Measurements from ENCODE around the gene EEIG1. TPM values are rescaled to one million over a fixed set of nuclear protein-coding genes. Genes with fewer than 3 reads are reported as not detected.

The EEIG1 gene
- total and polyA plus RNA-seq, 4 donors: 15.2 to 96.3 (median 49.5) TPM

- peak in 5 of 6 donors; percentile 57 to 96 (median 78) for DNase-seq (ENCODE audit: low read depth in 4 of 6, low spot score in 6 of 6)
- WGBS (ENCODE audit: insufficient coverage): 2% methylated on average over 55 of the region's 60 CpGs
- peak within 1 kb of the TSS; percentile 57 for H3K27ac ChIP-seq (ENCODE audit: low read depth, low read length)
Measured at GRCh38 chr9:127937388-127938297, 43.1 kb downstream of the EEIG1 start, which contains the start of gene DPM2. Gene DPM2 (minus strand): TSS chr9:127937854. CDS start chr9:127937820, 34 bp downstream.

GRCh38 chr9:127937056-127937387 lies 43.8 kb downstream of the EEIG1 start:
- peak overlapping the region; percentile 90 for H3K4me3 ChIP-seq (ENCODE audit: low read depth, low read length)
- no peaks in the 10 kb centered on the region for H3K9me3 ChIP-seq (ENCODE audit: control insufficient read depth, insufficient read depth, low read length)
- peaks cover 48% of the 10 kb centered on the region for H3K4me1 ChIP-seq (ENCODE audit: control insufficient read depth, insufficient read depth, low read length)
- no peak for DNase-seq (ENCODE audit: low read depth in 4 of 6, low spot score in 6 of 6)
- H3K27ac ChIP-seq (ENCODE audit: low read depth, low read length): no peak overlapping the region
- 0% methylated on average over 3 of the region's 7 CpGs for WGBS (ENCODE audit: insufficient coverage)
- H3K27me3 ChIP-seq (ENCODE audit: control insufficient read depth, insufficient read depth, low read length): no peaks in the 10 kb centered on the region
- H3K36me3 ChIP-seq (ENCODE audit: control insufficient read depth, insufficient read depth, low read length): peaks cover 52% of the 10 kb centered on the region

More at GRCh38 chr9:127937388-127938297, 43.1 kb downstream of the EEIG1 start, which contains the start of gene DPM2:
- Histone ChIP-seq H3K27me3 (ENCODE audit: control insufficient read depth, insufficient read depth, low read length) (no peaks in the 10 kb centered on the region), H3K4me3 (ENCODE audit: low read depth, low read length) (peak within 1 kb of the TSS; percentile 90), H3K9me3 (ENCODE audit: control insufficient read depth, insufficient read depth, low read length) (no peaks in the 10 kb centered on the region), H3K4me1 (ENCODE audit: control insufficient read depth, insufficient read depth, low read length) (peaks cover 54% of the 10 kb centered on the region), H3K36me3 (ENCODE audit: control insufficient read depth, insufficient read depth, low read length) (peaks cover 58% of the 10 kb centered on the region)

- WGBS (ENCODE audit: insufficient coverage): 81% methylated on average over 10 of the region's 14 CpGs
- peaks cover 45% of the 10 kb centered on the region for H3K36me3 ChIP-seq (ENCODE audit: control insufficient read depth, insufficient read depth, low read length)
- no peak for DNase-seq (ENCODE audit: low read depth in 4 of 6, low spot score in 6 of 6)
- peaks cover 50% of the 10 kb centered on the region for H3K4me1 ChIP-seq (ENCODE audit: control insufficient read depth, insufficient read depth, low read length)
- H3K27me3 ChIP-seq (ENCODE audit: control insufficient read depth, insufficient read depth, low read length): no peaks in the 10 kb centered on the region
- H3K27ac ChIP-seq (ENCODE audit: low read depth, low read length): no peak overlapping the region
- H3K9me3 ChIP-seq (ENCODE audit: control insufficient read depth, insufficient read depth, low read length): no peaks in the 10 kb centered on the region
- peak overlapping the region; percentile 90 for H3K4me3 ChIP-seq (ENCODE audit: low read depth, low read length)
Measured at GRCh38 chr9:127936347-127936852, 44.4 kb downstream of the EEIG1 start.

DNA sequence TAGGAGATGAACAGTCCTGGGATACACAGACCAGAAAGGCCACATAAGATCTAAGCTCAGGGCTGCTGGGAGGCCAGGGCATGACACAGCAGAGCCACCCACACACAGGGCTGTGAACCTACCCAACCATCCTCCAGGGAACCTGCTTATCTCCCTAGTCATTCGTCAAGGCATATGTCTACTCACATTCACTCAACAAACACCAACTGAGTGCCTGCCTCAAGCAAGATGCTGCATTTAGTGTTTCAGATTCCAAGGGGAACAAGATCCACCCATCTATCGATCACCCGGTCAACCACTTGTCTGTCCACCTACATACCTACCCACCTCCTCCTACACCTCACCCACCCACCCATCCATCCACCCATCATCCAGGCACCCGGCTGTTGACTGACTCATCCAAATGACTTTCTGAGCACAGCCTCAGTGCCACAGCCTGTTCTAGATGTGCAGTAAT lies 45.0 kb downstream of the EEIG1 start:
- Histone ChIP-seq H3K27ac (ENCODE audit: low read depth, low read length) (no peak overlapping the region), H3K4me1 (ENCODE audit: control insufficient read depth, insufficient read depth, low read length) (peaks cover 56% of the 10 kb centered on the region), H3K36me3 (ENCODE audit: control insufficient read depth, insufficient read depth, low read length) (peaks cover 40% of the 10 kb centered on the region), H3K27me3 (ENCODE audit: control insufficient read depth, insufficient read depth, low read length) (no peaks in the 10 kb centered on the region), H3K4me3 (ENCODE audit: low read depth, low read length) (no peak overlapping the region), H3K9me3 (ENCODE audit: control insufficient read depth, insufficient read depth, low read length) (no peaks in the 10 kb centered on the region)
- no peak for DNase-seq (ENCODE audit: low read depth in 4 of 6, low spot score in 6 of 6)
- WGBS (ENCODE audit: insufficient coverage): 89% methylated on average over 3 of the region's 4 CpGs

DNA sequence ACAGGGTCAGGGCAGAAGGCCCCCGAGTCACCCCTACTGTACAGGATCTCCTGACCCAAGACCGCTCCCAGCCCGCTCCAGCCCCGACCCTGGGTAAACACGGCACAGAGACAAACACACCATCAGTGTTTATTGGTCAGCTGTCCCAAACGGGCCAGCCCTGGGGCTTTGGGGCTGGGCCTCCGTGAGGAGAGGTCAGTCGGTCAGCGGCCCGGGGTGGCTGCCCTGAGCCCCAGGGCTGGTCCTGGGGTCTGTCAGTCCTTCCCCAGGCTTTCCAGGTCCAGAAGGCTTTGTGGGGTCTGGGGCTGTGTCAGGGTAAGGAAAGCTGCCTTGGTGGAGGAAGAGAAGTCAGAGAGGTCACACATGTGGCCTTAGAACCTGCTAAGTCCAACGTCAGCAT lies 45.8 kb downstream of the EEIG1 start:
- no peaks in the 10 kb centered on the region for H3K27me3 ChIP-seq (ENCODE audit: control insufficient read depth, insufficient read depth, low read length)
- peaks cover 61% of the 10 kb centered on the region for H3K4me1 ChIP-seq (ENCODE audit: control insufficient read depth, insufficient read depth, low read length)
- 73% methylated on average over 11 of the region's 11 CpGs for WGBS (ENCODE audit: insufficient coverage)
- no peak for DNase-seq (ENCODE audit: low read depth in 4 of 6, low spot score in 6 of 6)
- H3K4me3 ChIP-seq (ENCODE audit: low read depth, low read length): no peak overlapping the region
- H3K9me3 ChIP-seq (ENCODE audit: control insufficient read depth, insufficient read depth, low read length): no peaks in the 10 kb centered on the region
- peaks cover 39% of the 10 kb centered on the region for H3K36me3 ChIP-seq (ENCODE audit: control insufficient read depth, insufficient read depth, low read length)
- H3K27ac ChIP-seq (ENCODE audit: low read depth, low read length): no peak overlapping the region

DNA sequence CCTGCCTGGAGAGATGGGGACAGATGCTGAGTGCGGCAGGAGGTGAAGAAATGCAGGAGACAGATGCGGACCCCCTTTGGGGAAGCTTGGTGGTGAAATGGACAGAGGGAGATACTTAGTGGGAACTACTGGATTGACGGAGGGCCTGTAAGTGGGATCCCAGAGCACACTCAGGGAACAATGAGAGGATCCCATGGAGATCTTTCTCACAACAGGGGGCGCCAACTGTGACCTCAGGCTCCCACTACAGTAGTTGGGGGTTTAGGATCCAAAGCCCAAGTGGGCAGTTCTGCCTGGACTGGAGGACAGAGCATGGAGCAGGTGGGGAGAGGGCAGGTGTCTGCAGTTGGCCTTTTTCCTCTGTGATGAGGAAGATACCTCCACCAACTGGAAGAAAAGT lies 46.5 kb downstream of the EEIG1 start:
- Histone ChIP-seq H3K27me3 (ENCODE audit: control insufficient read depth, insufficient read depth, low read length) (peaks cover 5% of the 10 kb centered on the region), H3K4me3 (ENCODE audit: low read depth, low read length) (no peak overlapping the region), H3K4me1 (ENCODE audit: control insufficient read depth, insufficient read depth, low read length) (peaks cover 69% of the 10 kb centered on the region), H3K9me3 (ENCODE audit: control insufficient read depth, insufficient read depth, low read length) (no peaks in the 10 kb centered on the region), H3K36me3 (ENCODE audit: control insufficient read depth, insufficient read depth, low read length) (peaks cover 31% of the 10 kb centered on the region), H3K27ac (ENCODE audit: low read depth, low read length) (no peak overlapping the region)
- no peak for DNase-seq (ENCODE audit: low read depth in 4 of 6, low spot score in 6 of 6)
- WGBS (ENCODE audit: insufficient coverage): 90% methylated on average over 3 of the region's 4 CpGs

- no peak overlapping the region for H3K27ac ChIP-seq (ENCODE audit: low read depth, low read length)
- peak overlapping the region; percentile 49 for H3K4me3 ChIP-seq (ENCODE audit: low read depth, low read length)
- H3K27me3 ChIP-seq (ENCODE audit: control insufficient read depth, insufficient read depth, low read length): peaks cover 33% of the 10 kb centered on the region
- H3K36me3 ChIP-seq (ENCODE audit: control insufficient read depth, insufficient read depth, low read length): peaks cover 26% of the 10 kb centered on the region
- DNase-seq (ENCODE audit: low read depth in 4 of 6, low spot score in 6 of 6): peak in 2 of 6 donors; percentile 69 to 78
- H3K9me3 ChIP-seq (ENCODE audit: control insufficient read depth, insufficient read depth, low read length): no peaks in the 10 kb centered on the region
- H3K4me1 ChIP-seq (ENCODE audit: control insufficient read depth, insufficient read depth, low read length): peaks cover 71% of the 10 kb centered on the region
- 15% methylated on average over 13 of the region's 18 CpGs for WGBS (ENCODE audit: insufficient coverage)
Measured at GRCh38 chr9:127931092-127931881, 49.5 kb downstream of the EEIG1 start.

Other genes starting within 250 kb of the EEIG1 start
- gene TOR2A, start 245.7 kb downstream of the EEIG1 start, total RNA-seq: 1 to 10 TPM; 6.2 to 7.7 TPM
- 10 to 100 TPM; 21.8 to 23.5 TPM for gene TOR2A, start 245.7 kb downstream of the EEIG1 start, polyA plus RNA-seq (ENCODE audit: insufficient read length in 2 of 2)
- gene SH2D3C, start 202.3 kb downstream of the EEIG1 start, total RNA-seq: 10 to 100 TPM in 1 of 2 donors, 1 to 10 TPM in 1; 9.4 to 11.6 TPM
- 10 to 100 TPM; 23.8 to 29.4 TPM for gene SH2D3C, start 202.3 kb downstream of the EEIG1 start, polyA plus RNA-seq (ENCODE audit: insufficient read length in 2 of 2)
- gene CDK9, start 195.0 kb downstream of the EEIG1 start, total RNA-seq: 10 to 100 TPM; 39.8 to 59.7 TPM
- gene CDK9, start 195.0 kb downstream of the EEIG1 start, polyA plus RNA-seq (ENCODE audit: insufficient read length in 2 of 2): 100 to 1,000 TPM; 119 to 148 TPM
- gene FPGS, start 178.1 kb downstream of the EEIG1 start, total RNA-seq: 10 to 100 TPM; 17.8 to 33.7 TPM
- 10 to 100 TPM; 42.2 to 50.1 TPM for gene FPGS, start 178.1 kb downstream of the EEIG1 start, polyA plus RNA-seq (ENCODE audit: insufficient read length in 2 of 2)
- 10 to 100 TPM in 1 of 2 donors, 1 to 10 TPM in 1; 6.3 to 14.5 TPM for gene ENG, start 126.3 kb downstream of the EEIG1 start, total RNA-seq
- gene ENG, start 126.3 kb downstream of the EEIG1 start, polyA plus RNA-seq (ENCODE audit: insufficient read length in 2 of 2): 10 to 100 TPM; 44.6 to 46.9 TPM
- gene AK1, start 103.3 kb downstream of the EEIG1 start, total RNA-seq: 100 to 1,000 TPM in 1 of 2 donors, 10 to 100 TPM in 1; 48.0 to 240 TPM
- gene AK1, start 103.3 kb downstream of the EEIG1 start, polyA plus RNA-seq (ENCODE audit: insufficient read length in 2 of 2): 100 to 1,000 TPM; 270 to 297 TPM
- gene ST6GALNAC6, start 81.4 kb downstream of the EEIG1 start, total RNA-seq: 10 to 100 TPM; 24.6 to 58.8 TPM
- 10 to 100 TPM; 68.1 to 68.9 TPM for gene ST6GALNAC6, start 81.4 kb downstream of the EEIG1 start, polyA plus RNA-seq (ENCODE audit: insufficient read length in 2 of 2)
- 10 to 100 TPM in 1 of 2 donors, 1 to 10 TPM in 1; 8.0 to 19.7 TPM for gene ST6GALNAC4, start 63.9 kb downstream of the EEIG1 start, total RNA-seq
- gene ST6GALNAC4, start 63.9 kb downstream of the EEIG1 start, polyA plus RNA-seq (ENCODE audit: insufficient read length in 2 of 2): 10 to 100 TPM; 19.4 to 20.2 TPM
- gene PIP5KL1, start 50.2 kb downstream of the EEIG1 start, total RNA-seq: 1 to 10 TPM; 2.7 to 7.3 TPM
- gene PIP5KL1, start 50.2 kb downstream of the EEIG1 start, polyA plus RNA-seq (ENCODE audit: insufficient read length in 2 of 2): 10 to 100 TPM; 16.4 to 19.1 TPM
- 10 to 100 TPM; 13.9 to 35.3 TPM for gene DPM2, start 43.1 kb downstream of the EEIG1 start, total RNA-seq
- 10 to 100 TPM; 59.2 to 64.0 TPM for gene DPM2, start 43.1 kb downstream of the EEIG1 start, polyA plus RNA-seq (ENCODE audit: insufficient read length in 2 of 2)
- 10 to 100 TPM in 1 of 2 donors, 1 to 10 TPM in 1; 7.2 to 11.1 TPM for gene NAIF1, start 86.3 kb upstream of the EEIG1 start, total RNA-seq
- gene NAIF1, start 86.3 kb upstream of the EEIG1 start, polyA plus RNA-seq (ENCODE audit: insufficient read length in 2 of 2): 10 to 100 TPM; 11.0 to 13.3 TPM
- gene SLC25A25, start 87.2 kb upstream of the EEIG1 start, total RNA-seq: 10 to 100 TPM; 28.2 to 34.5 TPM
- 10 to 100 TPM; 39.0 to 47.7 TPM for gene SLC25A25, start 87.2 kb upstream of the EEIG1 start, polyA plus RNA-seq (ENCODE audit: insufficient read length in 2 of 2)
- gene PTGES2, start 146.7 kb upstream of the EEIG1 start, total RNA-seq: 10 to 100 TPM; 39.1 to 47.4 TPM
- 10 to 100 TPM; 78.4 to 88.9 TPM for gene PTGES2, start 146.7 kb upstream of the EEIG1 start, polyA plus RNA-seq (ENCODE audit: insufficient read length in 2 of 2)
- gene LCN2, start 168.5 kb upstream of the EEIG1 start, total RNA-seq: 10 to 100 TPM in 1 of 2 donors, under 1 TPM in 1; 0.28 to 14.1 TPM
- under 1 TPM in 1 of 2 donors, not detected in 1; 0.29 TPM for gene LCN2, start 168.5 kb upstream of the EEIG1 start, polyA plus RNA-seq (ENCODE audit: insufficient read length in 2 of 2)
- 100 to 1,000 TPM in 1 of 2 donors, 10 to 100 TPM in 1; 35.6 to 144 TPM for gene BBLN, start 179.3 kb upstream of the EEIG1 start, total RNA-seq
- 100 to 1,000 TPM; 203 to 210 TPM for gene BBLN, start 179.3 kb upstream of the EEIG1 start, polyA plus RNA-seq (ENCODE audit: insufficient read length in 2 of 2)
- gene CIZ1, start 210.6 kb upstream of the EEIG1 start, total RNA-seq: 10 to 100 TPM; 18.5 to 47.8 TPM
- gene CIZ1, start 210.6 kb upstream of the EEIG1 start, polyA plus RNA-seq (ENCODE audit: insufficient read length in 2 of 2): 100 to 1,000 TPM; 134 to 157 TPM
- gene DNM1, start 222.4 kb upstream of the EEIG1 start, total RNA-seq: 100 to 1,000 TPM in 1 of 2 donors, 10 to 100 TPM in 1; 44.6 to 181 TPM
- 100 to 1,000 TPM; 265 to 410 TPM for gene DNM1, start 222.4 kb upstream of the EEIG1 start, polyA plus RNA-seq (ENCODE audit: insufficient read length in 2 of 2)